Measurements from ENCODE around the gene SSBP3.

SSBP3 gene

GRCh38 chr1:54263601-54264226, 142.5 kb downstream of the SSBP3 start:
- no peak for DNase-seq

DNA sequence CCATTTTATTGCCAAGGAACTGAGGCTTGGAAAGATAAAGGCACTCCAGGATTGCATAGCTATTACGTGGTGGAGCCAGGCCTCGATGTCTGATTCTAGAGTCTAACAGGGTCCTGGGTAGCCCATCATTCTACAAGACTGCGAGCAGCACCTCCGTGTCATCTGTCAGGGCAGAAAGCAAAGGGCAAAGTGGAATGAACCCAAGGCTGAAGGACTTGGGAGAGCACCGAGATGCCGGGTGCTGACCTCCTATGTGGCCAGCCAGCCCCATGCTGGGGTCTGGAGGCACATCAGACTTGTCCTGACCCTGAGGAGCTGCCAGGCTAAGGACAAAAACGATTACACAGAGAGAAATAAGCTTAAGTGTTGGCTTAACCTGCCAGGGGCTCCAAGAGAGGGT, 143.9 kb downstream of the SSBP3 start:
- DNase-seq: no peak

DNA sequence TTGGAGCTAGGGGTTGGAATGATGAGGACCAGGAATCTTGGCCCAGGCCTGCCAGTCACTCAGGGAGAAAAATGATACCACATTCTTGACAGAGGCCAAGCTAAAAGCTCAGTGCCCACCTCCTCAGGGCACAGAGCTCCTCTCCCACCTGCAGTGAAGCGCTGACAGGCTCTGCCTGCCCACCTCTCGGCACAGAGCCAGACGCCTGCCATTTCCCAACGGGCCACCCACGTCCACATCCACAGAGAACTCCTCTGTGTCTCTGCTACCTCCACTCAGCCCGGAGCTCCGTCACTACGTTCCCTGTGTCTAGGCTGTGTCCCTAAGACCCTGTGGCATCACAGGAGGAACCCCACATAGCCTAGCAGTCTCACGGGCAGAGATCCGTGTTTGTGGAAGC, 145.4 kb downstream of the SSBP3 start:
- no peak for DNase-seq

DNA sequence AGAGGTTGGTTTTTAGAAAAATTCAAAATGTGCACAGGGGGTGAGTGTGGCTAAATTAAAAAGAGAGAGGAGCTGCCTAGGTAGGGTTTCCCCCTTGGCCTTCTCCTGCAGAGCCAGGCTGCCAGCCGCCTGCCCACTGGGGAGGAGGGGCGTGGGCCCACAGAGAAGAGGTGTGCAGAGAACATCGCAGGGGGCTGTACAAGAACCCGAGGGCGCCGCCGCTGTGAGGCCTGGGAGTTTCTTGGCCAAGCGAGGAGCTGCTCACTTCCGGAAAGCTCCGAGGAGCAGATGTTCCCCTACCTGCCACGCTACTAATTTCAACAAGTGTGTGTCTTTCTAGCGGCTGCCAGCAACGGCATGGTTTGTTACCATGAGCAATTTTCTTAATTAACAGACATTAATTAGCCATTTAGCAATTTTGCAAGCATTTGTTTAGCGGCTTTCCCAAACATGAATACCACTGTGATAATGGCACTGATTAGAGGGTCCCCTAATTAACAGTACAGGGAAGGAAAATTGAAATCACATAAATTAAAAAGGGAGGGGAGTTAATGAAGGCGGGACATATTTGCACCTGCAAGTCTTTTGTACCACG, 146.6 kb downstream of the SSBP3 start:
- DNase-seq: no peak

- no peak for DNase-seq
Observed at GRCh38 chr1:54257876-54258275, 148.3 kb downstream of the SSBP3 start.

- no peak for DNase-seq
Observed at GRCh38 chr1:54257346-54257620, 148.9 kb downstream of the SSBP3 start.

GRCh38 chr1:54256522-54257345, 149.5 kb downstream of the SSBP3 start:
- no peak for DNase-seq

- DNase-seq: no peak
Observed at GRCh38 chr1:54255026-54255702, 151.0 kb downstream of the SSBP3 start.

- no peak for DNase-seq
Observed at GRCh38 chr1:54254055-54254454, 152.1 kb downstream of the SSBP3 start.

DNA sequence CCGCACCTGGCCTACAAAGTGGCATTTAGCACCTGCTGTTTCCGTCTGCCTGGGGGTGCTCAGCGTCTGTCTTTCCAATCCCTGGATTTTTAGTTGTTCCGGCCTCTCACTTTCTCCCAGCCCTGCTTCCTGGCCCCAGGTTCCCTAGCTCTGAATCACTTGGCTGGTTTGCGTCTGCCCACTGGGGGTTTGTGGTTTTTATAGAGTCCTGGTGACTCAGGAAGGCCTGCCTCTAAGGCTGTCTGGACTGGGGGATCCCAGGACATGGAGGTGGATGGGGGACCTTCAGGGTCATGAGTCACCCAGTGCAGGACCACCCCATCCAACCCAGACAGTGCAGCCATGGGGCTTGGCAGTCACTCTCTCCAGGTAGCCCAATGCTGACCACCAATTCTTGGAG, 152.7 kb downstream of the SSBP3 start:
- no peak for DNase-seq

GRCh38 chr1:54252371-54252936, 153.7 kb downstream of the SSBP3 start:
- no peak for DNase-seq

- no peak for DNase-seq
Observed at GRCh38 chr1:54250670-54251069, 155.5 kb downstream of the SSBP3 start.

DNA sequence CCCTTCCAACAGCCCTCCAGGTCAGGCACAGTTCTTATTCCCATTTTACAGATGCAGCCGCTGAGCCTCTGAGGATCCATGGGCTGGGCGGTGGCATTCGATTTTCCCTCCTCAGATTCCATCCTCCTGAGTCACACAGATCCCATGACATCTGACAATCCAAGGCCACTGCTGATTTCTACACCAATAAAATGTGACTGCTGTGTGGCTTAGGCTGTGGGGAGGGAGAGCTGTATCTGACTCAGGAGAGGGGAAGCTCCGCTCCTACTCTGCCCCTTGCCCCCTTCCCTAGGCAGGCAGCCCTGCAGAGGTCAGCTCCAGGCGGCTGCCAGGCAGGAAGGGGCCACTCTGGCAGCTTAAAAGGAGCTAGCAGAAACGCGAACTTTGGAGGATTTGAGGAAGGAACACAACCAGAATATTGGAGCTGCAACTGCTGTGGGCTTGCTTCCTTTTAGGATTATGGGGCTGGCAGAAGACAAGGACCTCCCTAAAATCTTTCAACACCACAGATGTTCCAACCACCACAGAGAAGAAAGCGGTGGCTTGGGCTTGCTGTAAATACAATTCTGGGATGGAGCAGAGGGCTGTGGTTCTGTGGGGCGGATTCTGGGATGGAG, 156.3 kb downstream of the SSBP3 start:
- no peak for DNase-seq

DNA sequence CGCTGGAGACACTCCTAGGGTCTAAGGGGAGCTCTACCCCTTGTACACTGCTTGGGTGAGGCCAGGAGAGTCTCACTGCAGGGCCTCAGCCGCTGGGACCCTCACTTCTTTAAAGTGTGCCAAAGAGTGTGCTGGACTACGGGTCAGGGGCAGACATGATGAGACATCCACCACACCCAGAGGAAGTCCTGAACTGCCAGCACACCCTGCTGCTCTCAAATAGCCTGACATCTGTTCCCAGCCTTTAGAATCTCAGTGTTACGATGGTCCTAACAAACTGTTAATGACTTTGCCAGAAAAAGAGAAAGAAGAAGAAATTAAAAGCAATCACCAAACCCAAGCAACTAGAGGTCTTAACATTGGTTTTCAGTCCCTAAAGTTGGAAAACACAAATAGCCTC, 157.2 kb downstream of the SSBP3 start:
- DNase-seq: no peak

DNA sequence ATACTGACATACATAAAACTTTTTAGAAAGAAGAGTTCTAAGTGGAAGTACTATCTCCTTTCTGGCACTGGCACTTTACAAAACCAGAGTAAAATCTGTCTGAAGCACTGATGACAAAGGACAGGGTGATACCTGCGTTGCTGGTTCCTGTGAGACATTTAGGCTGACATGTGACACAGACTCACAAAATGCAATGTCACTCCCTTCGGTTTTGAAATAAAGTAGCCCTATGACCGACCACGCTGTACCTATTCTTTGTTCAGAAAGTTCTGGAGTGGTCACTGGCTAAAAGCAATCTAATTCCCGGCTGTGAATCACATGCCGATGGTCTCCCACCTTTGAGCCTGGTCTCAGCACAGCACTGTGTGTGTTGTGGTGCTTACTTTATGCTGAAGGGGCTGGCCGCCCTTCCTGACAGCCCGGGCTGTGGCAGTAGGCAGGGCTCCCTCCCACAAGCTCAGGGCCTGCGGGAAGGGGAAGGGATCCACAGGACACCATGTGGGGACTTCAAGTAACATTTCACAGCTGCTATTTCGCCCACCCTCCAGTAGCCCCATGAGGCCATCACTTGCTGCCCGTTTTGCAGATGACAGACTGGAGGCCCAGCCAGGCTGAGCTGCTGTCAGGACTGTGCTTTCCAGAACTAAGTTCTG, 158.2 kb downstream of the SSBP3 start:
- no peak for DNase-seq

- DNase-seq: no peak
Observed at GRCh38 chr1:54246116-54246721, 160.0 kb downstream of the SSBP3 start.

DNA sequence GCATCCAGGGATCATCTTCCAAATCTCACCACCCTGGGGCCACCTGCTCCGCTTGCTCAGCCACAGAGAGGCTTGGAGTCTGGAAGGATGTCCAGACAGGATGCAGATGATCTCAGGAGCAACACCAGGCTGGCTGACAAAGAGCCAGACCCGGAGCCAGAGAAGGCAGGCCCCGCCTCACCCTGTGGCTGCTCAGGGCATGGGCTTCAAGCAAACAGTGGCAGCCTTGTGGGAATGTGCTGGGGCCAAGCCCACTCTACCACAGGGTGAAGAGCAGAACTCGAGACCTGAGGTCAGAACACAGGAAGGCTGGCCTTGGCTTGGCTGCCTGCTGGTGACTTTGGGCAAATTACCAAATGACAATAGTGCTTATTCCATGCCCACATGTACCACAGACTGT, 160.7 kb downstream of the SSBP3 start:
- no peak for DNase-seq

GRCh38 chr1:54244655-54245054, 161.5 kb downstream of the SSBP3 start:
- no peak for DNase-seq

DNA sequence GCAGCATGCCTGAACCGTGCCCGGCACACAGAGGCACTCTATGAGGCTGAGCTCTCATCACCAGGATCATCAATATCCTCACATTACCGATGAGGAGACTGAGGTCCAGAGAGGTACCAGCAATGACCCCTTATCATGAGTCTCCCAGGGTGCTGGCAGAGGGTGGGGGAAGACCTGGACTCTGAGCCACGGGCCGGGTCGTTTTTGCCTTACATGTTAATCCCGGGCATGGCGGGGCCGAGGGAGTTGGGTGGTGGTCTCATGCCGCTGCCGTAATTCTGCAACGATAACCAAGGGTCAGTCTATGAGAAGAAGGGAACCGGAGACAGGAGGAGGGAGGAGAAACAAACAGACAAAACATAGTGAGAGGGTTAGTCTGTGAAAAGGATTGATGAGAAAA, 163.2 kb downstream of the SSBP3 start:
- DNase-seq: no peak

DNA sequence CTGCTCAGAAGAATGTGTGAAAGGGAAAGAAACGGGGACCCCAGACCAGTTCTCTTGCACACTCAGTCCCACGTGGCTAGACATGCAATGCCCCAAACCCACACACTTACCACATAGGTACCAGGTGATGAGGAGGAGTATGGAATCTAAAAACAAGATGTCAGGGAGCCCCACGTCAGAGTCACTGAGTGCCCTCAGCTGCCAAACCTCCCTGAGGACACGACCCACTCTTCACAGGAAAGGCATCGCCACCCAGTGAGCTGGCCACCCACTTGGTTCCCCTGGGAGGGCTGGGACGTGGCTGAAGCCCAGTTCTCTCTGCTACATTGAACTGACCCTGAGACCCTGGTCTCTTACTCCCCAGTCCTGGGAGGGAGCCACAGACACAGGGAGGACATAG, 164.8 kb downstream of the SSBP3 start:
- no peak for DNase-seq

DNA sequence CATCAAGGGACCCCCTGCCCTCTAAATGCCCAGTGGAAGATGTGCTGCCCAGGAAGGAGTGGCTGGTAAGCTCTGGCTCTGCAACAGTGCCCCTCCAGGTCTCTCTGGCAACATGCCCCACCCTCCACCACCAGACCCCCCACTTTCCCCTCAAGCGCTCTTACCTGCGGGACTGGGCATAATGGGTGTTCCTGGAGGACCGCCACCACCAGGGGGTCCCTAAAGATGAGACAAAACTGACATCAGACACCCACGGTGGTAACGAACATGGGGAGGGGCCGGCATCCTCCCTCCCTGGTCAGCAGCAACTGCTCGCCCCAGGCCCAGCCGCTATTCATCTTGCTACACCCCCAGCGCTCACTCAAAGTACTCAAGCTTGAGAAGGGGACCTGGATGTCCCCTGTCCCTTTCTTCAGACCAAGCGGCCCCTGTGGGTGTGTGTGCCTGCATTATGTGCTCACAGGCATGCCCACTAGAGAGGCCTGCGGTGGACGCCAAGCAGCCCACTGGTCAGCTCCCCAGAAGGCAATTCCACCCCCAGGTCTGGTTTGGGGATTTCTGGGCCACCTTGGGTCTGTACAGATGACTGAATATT, 165.4 kb downstream of the SSBP3 start:
- DNase-seq: no peak

DNA sequence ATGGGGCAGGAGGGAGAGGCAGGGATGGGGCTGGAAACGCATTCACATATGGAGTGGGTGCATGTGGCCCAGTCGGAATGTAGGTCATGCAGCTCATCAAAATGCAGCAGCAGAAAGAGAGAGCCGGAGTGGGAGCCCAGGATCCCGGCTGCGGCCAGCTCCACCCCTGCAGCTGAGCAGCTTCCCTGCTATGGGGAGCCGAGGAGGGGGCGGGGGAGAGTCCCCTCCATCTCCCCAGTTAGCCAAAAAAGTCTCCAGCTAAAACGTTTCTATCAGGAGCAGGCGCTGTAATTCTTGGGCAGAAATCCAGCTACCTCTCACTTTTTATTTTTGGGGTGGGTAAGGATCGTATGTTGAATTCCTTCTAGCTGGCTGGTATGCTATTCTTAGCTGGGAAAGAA, 166.6 kb downstream of the SSBP3 start:
- no peak for DNase-seq
